HepG2 (cell line): ENCODE results near the gene DNAJC12. TPM values are rescaled to one million over a fixed set of nuclear protein-coding genes. Genes with fewer than 3 reads are reported as not detected.

ENCODE experiments used
- ATAC-seq: fragments of 200-7000 bp; cut with Tn5 transposase; 3 replicates; pipeline ENCODE4 v1.9.1; 2020; ENCODE audit warnings: mild to moderate bottlenecking, moderate library complexity
- BruUV-seq: library from RNA; stranded (reverse); fragments of 400-500 nt; replicated peaks from 2 replicates; lab custom pipeline; 2021; lab: Mats Ljungman, UMichigan
- CTCF ChIA-PET: fragments of 300-600 bp; formaldehyde crosslinking; extraction: SDS; loops from one replicate; lab custom pipeline; 2021; ENCODE audit warnings: low total read pairs, inconsistent platforms, low intra/inter-chr PET ratio; lab: Yijun Ruan, JAX
- POLR2A ChIA-PET: fragments of 350-600 bp; sonication (Branson Sonifier 250); formaldehyde crosslinking; loops from one replicate; lab custom pipeline; 2020; ENCODE audit warnings: antibody characterized with exemption, inconsistent platforms; lab: Yijun Ruan, JAX
- DNase-seq: peaks from one replicate; pipeline ENCODE4 v3.0.0-alpha.2; 2015; ENCODE audit warnings: low spot score
- FAIRE-seq: peaks from 3 replicates; lab custom pipeline; 2011; peaks lifted over from hg19 to GRCh38; lab: Jason Lieb, UNC
- H2AFZ ChIP-seq: one replicate; pipeline ENCODE4 v1.6.1; 2011; ENCODE audit warnings: low read length, inconsistent platforms
- H3K27ac ChIP-seq: fragments of 300-600 bp; 3 replicates; pipeline ENCODE4 v1.8.0; 2011; ENCODE audit warnings: mixed run types, mild to moderate bottlenecking, mixed read lengths, low read length, inconsistent platforms; ENCODE audit not compliant: insufficient read depth; ENCODE audit errors: extremely low read length
- H3K27me3 ChIP-seq, 2 experiments: fragments of 200-600 bp in 1 of 2; 2 replicates in 1 of 2; 3 replicates in 1 of 2; pipeline versions ENCODE4 v1.6.0 to v1.8.0; 2011; ENCODE audit warnings: low read length in 2 of 2, mild to moderate bottlenecking in 2 of 2, moderate library complexity in 2 of 2, inconsistent platforms in 1 of 2; ENCODE audit not compliant: insufficient read depth in 2 of 2, control insufficient read depth in 1 of 2
- H3K36me3 ChIP-seq, 2 experiments: fragments of 200-600 bp in 1 of 2; replicated peaks in 1 of 2; 2 replicates in 1 of 2; 3 replicates in 1 of 2; pipeline versions ENCODE4 v1.5.1 to v1.8.0; 2011; ENCODE audit warnings: low read length in 2 of 2, inconsistent platforms in 1 of 2; ENCODE audit not compliant: insufficient read depth in 2 of 2, control insufficient read depth in 1 of 2
- H3K4me1 ChIP-seq: 2 replicates; pipeline ENCODE4 v1.5.1; 2012; ENCODE audit warnings: low read length, inconsistent platforms; ENCODE audit not compliant: insufficient read depth
- H3K4me2 ChIP-seq: 2 replicates; pipeline ENCODE4 v1.6.0; 2011; ENCODE audit warnings: low read depth, low read length, inconsistent platforms
- H3K4me3 ChIP-seq, 3 experiments: fragments of 200-600 bp in 1 of 3; sonication (generic), shearing (Covaris generic) in 1 of 3; replicated peaks in 1 of 3; 2 replicates each; pipeline ENCODE4 v1.5.1; 2011 to 2016; ENCODE audit warnings: low read length in 3 of 3, inconsistent platforms in 2 of 3, low read depth in 2 of 3, mild to moderate bottlenecking in 2 of 3, control low read depth in 1 of 3, mixed read lengths in 1 of 3; ENCODE audit not compliant: insufficient read depth in 1 of 3
- H3K79me2 ChIP-seq: one replicate; pipeline ENCODE4 v1.6.1; 2011; ENCODE audit warnings: low read length, inconsistent platforms; ENCODE audit not compliant: insufficient read depth
- H3K9ac ChIP-seq: 2 replicates; pipeline ENCODE4 v1.6.0; 2011; ENCODE audit warnings: mild to moderate bottlenecking, low read depth, low read length, inconsistent platforms; ENCODE audit not compliant: insufficient read depth
- H3K9me3 ChIP-seq: 2 replicates; pipeline ENCODE4 v1.5.1; 2012; ENCODE audit warnings: mild to moderate bottlenecking, low read length
- H4K20me1 ChIP-seq: 2 replicates; pipeline ENCODE4 v1.6.0; 2011; ENCODE audit warnings: inconsistent platforms, mild to moderate bottlenecking, low read length, moderate library complexity; ENCODE audit not compliant: insufficient read depth
- ATF5 ChIP-seq: sonication (generic); formaldehyde crosslinking; IDR thresholded peaks from 2 replicates; pipeline ENCODE4 v1.4.0; 2020; ENCODE audit warnings: mild to moderate bottlenecking, low read depth, missing genetic modification reagents
- ETS1 ChIP-seq: sonication (generic); formaldehyde crosslinking; IDR thresholded peaks from 2 replicates; pipeline ENCODE4 v1.4.0; 2020; ENCODE audit warnings: missing genetic modification reagents
- FOXA3 ChIP-seq: IDR thresholded peaks from 2 replicates; pipeline ENCODE4 v1.6.1; 2016; ENCODE audit warnings: missing genetic modification reagents, missing compliant biosample characterization
- FOXO1 ChIP-seq: sonication (generic); formaldehyde crosslinking; IDR thresholded peaks from 2 replicates; pipeline ENCODE4 v1.4.0; 2020; ENCODE audit warnings: missing genetic modification reagents
- HDAC2 ChIP-seq: sonication (generic); formaldehyde crosslinking; IDR thresholded peaks from 2 replicates; pipeline ENCODE4 v1.4.0; 2020; ENCODE audit warnings: missing genetic modification reagents
- IKZF4 ChIP-seq: sonication (generic); formaldehyde crosslinking; IDR thresholded peaks from 2 replicates; pipeline ENCODE4 v1.5.1; 2020; ENCODE audit warnings: borderline replicate concordance, mild to moderate bottlenecking, low read depth, missing genetic modification reagents; ENCODE audit errors: not compliant biosample characterization
- KLF9 ChIP-seq: IDR thresholded peaks from 2 replicates; pipeline ENCODE4 v1.6.1; 2016; ENCODE audit warnings: low read depth
- RORA ChIP-seq: sonication (generic); formaldehyde crosslinking; IDR thresholded peaks from 2 replicates; pipeline ENCODE4 v1.5.0; 2020; ENCODE audit warnings: mild to moderate bottlenecking, missing genetic modification reagents, moderate library complexity
- SNAI1 ChIP-seq: sonication (generic); formaldehyde crosslinking; IDR thresholded peaks from 2 replicates; pipeline ENCODE4 v1.5.0; 2020; ENCODE audit warnings: mild to moderate bottlenecking, missing genetic modification reagents, borderline replicate concordance
- SP140L ChIP-seq: sonication (generic); formaldehyde crosslinking; IDR thresholded peaks from 2 replicates; pipeline ENCODE4 v1.4.0; 2020; ENCODE audit warnings: missing genetic modification reagents, borderline replicate concordance
- TEF ChIP-seq: sonication (generic); formaldehyde crosslinking; IDR thresholded peaks from 2 replicates; pipeline ENCODE4 v1.5.0; 2020; ENCODE audit warnings: missing genetic modification reagents
- USF2 ChIP-seq, 2 experiments: sonication (generic) in 1 of 2; formaldehyde crosslinking in 1 of 2; IDR thresholded peaks; 2 replicates each; pipeline versions ENCODE4 v1.5.1 to v1.6.1; 2011 to 2020; ENCODE audit warnings: borderline replicate concordance in 1 of 2, low read depth in 1 of 2, low read length in 1 of 2, mild to moderate bottlenecking in 1 of 2, missing genetic modification reagents in 1 of 2, moderate library complexity in 1 of 2
- ZMYM3 ChIP-seq: sonication (generic); formaldehyde crosslinking; IDR thresholded peaks from 2 replicates; pipeline ENCODE4 v1.5.1; 2020; ENCODE audit warnings: mild to moderate bottlenecking, missing genetic modification reagents
- ZNF350 ChIP-seq: sonication (generic); formaldehyde crosslinking; IDR thresholded peaks from 2 replicates; pipeline ENCODE4 v1.4.0; 2020; ENCODE audit warnings: mild to moderate bottlenecking, low read depth, missing genetic modification reagents, borderline replicate concordance
- ZNF44 ChIP-seq: sonication (generic); formaldehyde crosslinking; IDR thresholded peaks from 2 replicates; pipeline ENCODE4 v1.5.1; 2020; ENCODE audit warnings: mild to moderate bottlenecking, missing genetic modification reagents
- ZNF558 ChIP-seq: sonication (generic); formaldehyde crosslinking; IDR thresholded peaks from 2 replicates; pipeline ENCODE4 v1.9.0; 2022; ENCODE audit warnings: mild to moderate bottlenecking, missing genetic modification reagents, borderline replicate concordance
- ZNF562 ChIP-seq: sonication (generic); formaldehyde crosslinking; IDR thresholded peaks from 2 replicates; pipeline ENCODE4 v1.8.0; 2022; ENCODE audit warnings: missing genetic modification reagents, borderline replicate concordance
- ZNF629 ChIP-seq: sonication (generic); formaldehyde crosslinking; conservative IDR thresholded peaks from 2 replicates; pipeline ENCODE4 v1.5.0; 2020; ENCODE audit warnings: missing genetic modification reagents
- ZNF7 ChIP-seq: IDR thresholded peaks from 2 replicates; pipeline ENCODE4 v1.6.1; 2016; ENCODE audit warnings: missing biosample characterization, missing genetic modification reagents
- ZNF703 ChIP-seq: sonication (generic); formaldehyde crosslinking; IDR thresholded peaks from 2 replicates; pipeline ENCODE4 v1.5.1; 2020; ENCODE audit warnings: missing genetic modification reagents, mild to moderate bottlenecking, moderate library complexity, borderline replicate concordance
- ZNF788 ChIP-seq: sonication (generic); formaldehyde crosslinking; IDR thresholded peaks from 2 replicates; pipeline ENCODE4 v1.5.0; 2020; ENCODE audit warnings: mild to moderate bottlenecking, missing genetic modification reagents, borderline replicate concordance
- ZSCAN29 ChIP-seq: sonication (generic); formaldehyde crosslinking; conservative IDR thresholded peaks from 2 replicates; pipeline ENCODE4 v1.4.0; 2020; ENCODE audit warnings: mild to moderate bottlenecking, missing genetic modification reagents
- in situ Hi-C: cut with HindIII; loops from 2 replicates; pipeline ENCODE4 v1.10.0; 2017; ENCODE audit warnings: low pct_unique_long_range_greater_than_20kb; ENCODE audit not compliant: extremely low pct_ligation_motif_present
- intact Hi-C: fragments of 100-400 bp; cut with micrococcal nuclease; formaldehyde crosslinking; loops from one replicate; pipeline ENCODE4 v1.10.0; 2022; ENCODE audit not compliant: unreplicated experiment
- polyA plus RNA-seq, 8 experiments: library from polyadenylated mRNA; depleted of rRNA in 3 of 8; stranded (reverse) in 7 of 8; unstranded in 1 of 8; fragments of >200 nt; fragmentation: Illumina TruSeq in 4 of 8; extraction: Trizol in 4 of 8; gene quantifications; 2 replicates each; pipeline versions ENCODE4 v1.2.1 to v1.2.3, GENCODE V29; 2011 to 2016; ENCODE audit warnings: low read depth in 4 of 8, missing spikeins in 1 of 8, mixed read lengths in 1 of 8; ENCODE audit not compliant: insufficient read depth in 1 of 8
- total RNA-seq, 5 experiments: library from RNA; depleted of rRNA; stranded (reverse); fragments of >200 nt; fragmentation: Illumina TruSeq; extraction: Trizol; gene quantifications; 2 replicates each; pipeline ENCODE4 v1.2.3, GENCODE V29; 2016; ENCODE audit warnings: low read depth in 1 of 5

Gene DNAJC12
- total and polyA plus RNA-seq, 2 of the 13 experiments (the other 11 are each of a cell fraction or from before 2014, with no cell fraction given): 11.6 to 43.9 TPM

GRCh38 chr10:67804395-67804678, 33.7 kb downstream of the DNAJC12 start:
- FAIRE-seq (no peak), ATAC-seq (no peak), DNase-seq (peak; percentile 31)
- intact Hi-C loops (no loop called here), in situ Hi-C loops (no loop called here)
- H3K9me3 ChIP-seq: no peaks in the 10 kb centered on the region
- no peaks in the 10 kb centered on the region; a peak in 1 of 5 replicates for H3K36me3 ChIP-seq
- peak overlapping the region; percentile 64 for H3K4me2 ChIP-seq
- ChIA-PET POLR2A (interaction anchor here (1.0 to 1.6 kb wide), 3 partner anchors 16 to 45 kb away, joined by 3 to 7 read pairs (median 5); no protein-coding TSS in a partner anchor), CTCF (no interaction called here)
- H3K4me1 ChIP-seq: peaks cover 77% of the 10 kb centered on the region
- H4K20me1 ChIP-seq: no peaks in the 10 kb centered on the region
- no peak overlapping the region for H2AFZ ChIP-seq
- no peaks in the 10 kb centered on the region for H3K27me3 ChIP-seq
- no TSS peak for BruUV-seq
- H3K9ac ChIP-seq: peak overlapping the region; percentile 75
- peak overlapping the region; percentile 90 for H3K27ac ChIP-seq
- no peaks in the 10 kb centered on the region for H3K79me2 ChIP-seq
- H3K4me3 ChIP-seq: no peak overlapping the region
- peak; percentile 54; the same call in 1 of the 2 replicates for TF ChIP-seq ZMYM3 (CRISPR knock-in tag)
- 0 out of 2 replicates have a peak, but pooled peaks have one; percentile 27 for TF ChIP-seq ZNF558 (CRISPR knock-in tag)
- TF ChIP-seq ZNF562 (CRISPR knock-in tag): no peak
- TF ChIP-seq FOXA3 (CRISPR knock-in tag): no peak
- no peak for TF ChIP-seq ZNF44 (CRISPR knock-in tag)
- TF ChIP-seq ZNF7 (CRISPR knock-in tag): 0 out of 2 replicates have a peak, but pooled peaks have one; percentile 12
- TF ChIP-seq ETS1 (CRISPR knock-in tag): no peak
- no peak for TF ChIP-seq ZSCAN29 (CRISPR knock-in tag)
- TF ChIP-seq IKZF4 (CRISPR knock-in tag): no peak
- TF ChIP-seq HDAC2 (CRISPR knock-in tag): no peak
- no peak for TF ChIP-seq FOXO1 (CRISPR knock-in tag)
- no peak for TF ChIP-seq KLF9 (CRISPR knock-in tag)
- no peak for TF ChIP-seq TEF
- TF ChIP-seq SNAI1: no peak
- no peak for TF ChIP-seq ZNF788 (CRISPR knock-in tag)
- TF ChIP-seq RORA (CRISPR knock-in tag): 0 out of 2 replicates have a peak, but pooled peaks have one; percentile 48
- TF ChIP-seq SP140L: no peak
- no peak for TF ChIP-seq USF2 (IDR thresholded peaks at IDR 0.05; ENCODE audit: low read depth, low read length)
- TF ChIP-seq USF2 (CRISPR knock-in tag; IDR thresholded peaks at IDR 0.05; ENCODE audit: borderline replicate concordance): no peak
- TF ChIP-seq ZNF350 (CRISPR knock-in tag): no peak
- no peak for TF ChIP-seq ATF5 (CRISPR knock-in tag)
- peak; percentile 40; the same call in 1 of the 2 replicates for TF ChIP-seq ZNF629 (CRISPR knock-in tag)
- no peak for TF ChIP-seq ZNF703 (CRISPR knock-in tag)
